Bone marrow (tissue), 2 donors: ENCODE data around the gene PDGFRA.
A peak's percentile ranks its signal among the peaks of the same experiment; 100 is the strongest.

ENCODE experiments used
- DNase-seq, 2 donors: peaks; one replicate each; lab custom pipeline; 2025; lab: John Stamatoyannopoulos, UW

PDGFRA gene

GRCh38 chr4:54255881-54256280, 26.8 kb downstream of the PDGFRA start:
- no peak for DNase-seq

DNA sequence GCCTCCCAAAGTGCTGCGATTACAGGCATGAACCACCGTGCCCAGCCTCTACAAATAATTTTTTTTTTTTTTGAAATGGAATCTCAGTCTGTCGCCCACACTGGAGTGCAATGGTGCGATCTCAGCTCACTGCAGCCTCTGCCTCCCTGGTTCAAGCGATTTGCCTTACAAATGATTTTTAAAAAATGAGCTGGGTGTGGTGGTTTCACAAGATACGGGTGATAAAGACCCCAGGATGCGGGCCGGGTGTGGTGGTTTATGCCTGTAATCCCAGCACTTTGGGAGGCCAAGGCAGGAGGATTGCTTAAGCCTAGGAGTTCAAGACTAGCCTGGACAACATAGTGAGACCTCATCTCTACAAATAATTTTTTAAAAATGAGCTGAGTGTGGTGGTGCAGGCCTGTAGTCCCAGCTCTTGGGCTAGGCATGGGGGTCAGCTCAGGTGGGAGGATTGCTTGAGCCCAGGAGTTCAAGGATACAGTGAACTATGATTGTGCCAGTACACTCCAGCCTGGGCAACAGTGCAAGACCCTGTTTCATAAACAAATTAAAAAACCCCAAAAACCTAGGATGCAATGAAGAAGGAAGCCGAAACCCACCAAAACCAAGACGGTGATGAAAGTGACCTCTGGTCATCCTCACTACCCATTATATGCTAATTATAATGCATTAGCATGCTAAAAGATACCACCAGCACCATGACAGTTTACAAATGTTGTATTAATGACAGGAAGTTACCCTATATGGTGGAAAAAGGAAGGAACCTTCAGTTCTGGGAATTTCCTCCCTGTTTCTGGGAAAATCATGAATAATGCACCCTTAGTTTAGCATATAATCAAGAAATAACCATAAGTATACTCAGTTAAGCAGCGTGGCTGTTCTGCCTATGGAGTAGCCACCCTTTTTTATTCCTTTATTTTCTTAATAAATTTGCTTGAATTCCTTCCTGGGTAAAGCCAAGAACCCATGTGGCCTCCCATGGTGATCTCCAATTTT, 27.7 kb downstream of the PDGFRA start:
- DNase-seq, result no peak

GRCh38 chr4:54265366-54265765, 36.3 kb downstream of the PDGFRA start:
- DNase-seq, result no peak

- no peak for DNase-seq
Measured at GRCh38 chr4:54268151-54268550, 39.1 kb downstream of the PDGFRA start.

GRCh38 chr4:54271464-54271863, 42.4 kb downstream of the PDGFRA start:
- no peak for DNase-seq

GRCh38 chr4:54272051-54272450, 43.0 kb downstream of the PDGFRA start:
- DNase-seq, result no peak

DNA sequence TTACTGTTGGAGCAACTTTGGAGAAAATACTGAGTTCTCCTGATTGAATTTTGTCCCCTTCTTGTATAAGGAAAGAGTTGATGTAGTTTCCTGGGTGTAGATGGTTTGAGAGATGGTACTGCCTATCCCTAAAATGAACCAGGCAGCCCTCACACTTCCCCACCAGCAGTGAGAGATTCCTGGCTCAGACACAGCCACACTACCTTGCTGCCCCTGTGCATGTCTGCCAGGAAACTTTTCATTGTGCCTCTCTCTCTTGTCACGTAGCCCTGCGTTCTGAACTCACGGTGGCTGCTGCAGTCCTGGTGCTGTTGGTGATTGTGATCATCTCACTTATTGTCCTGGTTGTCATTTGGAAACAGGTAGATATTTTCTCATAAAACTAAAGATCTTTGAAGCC, 45.2 kb downstream of the PDGFRA start:
- DNase-seq, result no peak

DNA sequence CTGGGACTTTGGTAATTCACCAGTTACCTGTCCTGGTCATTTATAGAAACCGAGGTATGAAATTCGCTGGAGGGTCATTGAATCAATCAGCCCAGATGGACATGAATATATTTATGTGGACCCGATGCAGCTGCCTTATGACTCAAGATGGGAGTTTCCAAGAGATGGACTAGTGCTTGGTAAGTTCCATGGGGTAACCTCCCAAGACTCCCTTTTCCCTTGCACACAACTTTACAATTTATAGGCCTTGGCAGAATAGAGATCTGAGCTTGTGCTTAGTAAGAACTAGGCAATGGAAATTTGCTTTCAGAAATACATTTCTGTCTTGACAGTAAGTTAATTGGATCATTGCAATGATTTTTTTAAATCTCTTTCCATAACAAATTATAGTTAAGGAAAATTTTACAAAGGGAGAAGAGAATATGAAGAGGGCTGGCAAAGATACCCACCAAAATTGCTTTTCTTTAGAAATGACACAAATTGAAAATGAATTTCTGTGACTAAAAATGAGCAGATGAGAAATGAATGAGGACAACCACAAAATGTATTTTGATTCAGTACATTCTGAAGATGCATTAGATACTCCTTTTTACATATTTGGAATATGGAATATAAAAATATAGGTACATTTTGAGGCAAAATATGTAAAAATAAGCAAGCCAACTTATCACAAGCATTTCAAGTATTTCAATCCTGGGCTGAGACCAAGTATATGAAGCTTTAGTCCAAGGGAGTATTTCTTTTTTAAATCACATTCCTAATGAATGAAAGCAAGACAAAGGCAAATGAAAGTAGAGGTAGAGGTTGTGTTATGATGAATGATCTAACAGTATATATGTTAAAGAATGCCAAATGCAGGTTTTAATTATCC, 45.9 kb downstream of the PDGFRA start:
- DNase-seq, result no peak

- no peak for DNase-seq
Measured at GRCh38 chr4:54276641-54277430, 47.7 kb downstream of the PDGFRA start.

DNA sequence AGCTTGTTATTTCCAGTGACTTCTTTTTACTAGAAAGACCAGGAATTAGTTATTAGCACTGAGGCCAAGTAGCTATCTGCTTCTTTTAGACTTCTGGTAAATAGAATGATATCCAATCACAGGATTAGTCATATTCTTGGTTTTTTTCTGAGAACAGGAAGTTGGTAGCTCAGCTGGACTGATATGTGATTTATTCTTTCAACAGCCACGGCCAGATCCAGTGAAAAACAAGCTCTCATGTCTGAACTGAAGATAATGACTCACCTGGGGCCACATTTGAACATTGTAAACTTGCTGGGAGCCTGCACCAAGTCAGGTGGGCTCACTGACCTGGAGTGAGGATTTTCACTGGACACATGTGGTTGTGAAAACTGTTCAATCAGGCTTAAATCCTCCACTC, 48.6 kb downstream of the PDGFRA start:
- peak in 1 of 2 donors; percentile 8 for DNase-seq

- DNase-seq, result no peak
Measured at GRCh38 chr4:54278216-54278615, 49.1 kb downstream of the PDGFRA start.

GRCh38 chr4:54281054-54281766, 52.1 kb downstream of the PDGFRA start:
- no peak for DNase-seq

DNA sequence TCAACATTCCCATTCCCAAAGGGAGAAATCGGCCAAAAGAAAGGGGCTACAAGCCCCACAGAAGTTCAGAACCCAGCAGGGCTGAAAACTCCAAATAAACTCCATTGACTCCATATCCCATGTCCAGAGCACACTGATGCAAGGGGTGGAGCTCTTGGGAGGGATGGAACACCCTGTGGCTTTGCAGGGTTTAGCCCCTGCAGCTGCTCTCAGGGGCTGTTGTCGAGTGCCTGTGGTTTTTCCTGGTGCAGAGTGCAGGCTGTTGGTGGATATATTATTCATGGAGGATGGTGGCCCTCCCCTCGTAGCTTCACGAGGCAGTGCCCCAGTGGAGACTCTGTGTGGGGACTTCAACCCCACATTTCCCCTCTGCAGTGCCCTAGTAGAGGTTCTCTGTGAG, 53.7 kb downstream of the PDGFRA start:
- no peak for DNase-seq

GRCh38 chr4:54289316-54289715, 60.2 kb downstream of the PDGFRA start:
- no peak for DNase-seq

GRCh38 chr4:54290980-54291379, 61.9 kb downstream of the PDGFRA start:
- DNase-seq, result no peak

GRCh38 chr4:54296548-54297203, 67.6 kb downstream of the PDGFRA start:
- DNase-seq, result no peak

GRCh38 chr4:54308110-54308509, 79.0 kb downstream of the PDGFRA start:
- no peak for DNase-seq

GRCh38 chr4:54315561-54316538, 86.8 kb downstream of the PDGFRA start:
- DNase-seq, result no peak

DNA sequence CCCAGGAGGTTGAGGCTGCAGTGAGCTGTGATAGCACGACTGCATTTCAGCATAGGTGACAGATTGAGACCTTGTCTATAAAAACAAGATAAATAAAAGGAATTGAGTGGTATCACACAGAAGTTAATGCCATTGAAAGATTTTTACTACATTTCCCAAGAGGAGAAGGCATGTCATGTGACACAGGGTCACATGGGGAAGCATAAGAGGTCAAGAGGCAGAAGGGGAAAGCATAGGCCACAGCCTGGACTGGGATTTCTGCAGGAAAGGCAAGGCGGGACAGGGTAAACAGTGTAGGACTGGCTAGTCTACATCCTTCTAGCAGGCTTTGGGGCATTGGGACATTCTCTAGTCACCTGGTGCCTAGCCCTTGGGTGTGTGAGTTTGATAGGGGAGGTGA, 88.6 kb downstream of the PDGFRA start:
- DNase-seq, result no peak

DNA sequence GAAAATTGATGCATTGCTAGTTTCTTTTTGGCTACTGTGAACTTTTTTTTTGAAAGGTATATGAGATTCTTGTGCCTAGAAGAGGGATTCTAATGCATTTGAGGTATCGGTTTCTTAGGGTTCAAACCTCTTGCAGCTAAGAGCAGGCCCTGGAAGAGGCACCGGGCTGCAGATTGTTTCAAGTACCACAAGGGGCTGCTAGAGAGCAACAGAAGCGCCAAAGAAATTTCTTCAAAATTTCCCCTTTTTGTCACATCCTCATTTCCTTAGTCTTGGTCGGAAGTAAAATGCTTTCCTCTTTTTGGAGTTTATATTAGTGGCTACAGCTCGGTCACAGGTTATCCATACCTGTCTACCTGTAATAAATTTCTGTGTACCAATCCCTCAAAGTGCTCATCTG, 89.8 kb downstream of the PDGFRA start:
- peak in 1 of 2 donors; percentile 62 for DNase-seq
